GM23248 (cell line): Measurements from ENCODE around the gene UBE2V1. TPM values are rescaled to one million over a fixed set of nuclear protein-coding genes. Genes with fewer than 3 reads are reported as not detected.

Experiments
- DNase-seq: peaks from one replicate; pipeline ENCODE4 v3.0.0-alpha.2; 2015
- H2AFZ ChIP-seq: fragments of 200-600 bp; sonication (generic); 2 replicates; pipeline ENCODE4 v1.6.1; 2016; ENCODE audit warnings: antibody characterized with exemption
- H3F3A ChIP-seq: fragments of 200-600 bp; sonication (generic); 2 replicates; pipeline ENCODE4 v1.6.1; 2016; ENCODE audit warnings: mild to moderate bottlenecking, antibody characterized with exemption, mixed run types; ENCODE audit not compliant: insufficient read depth
- H3K27ac ChIP-seq: fragments of 200-600 bp; sonication (generic); 2 replicates; pipeline ENCODE4 v1.5.1; 2016; ENCODE audit warnings: mild to moderate bottlenecking
- H3K27me3 ChIP-seq: fragments of 200-600 bp; sonication (generic); replicated peaks from 2 replicates; pipeline ENCODE4 v1.6.1; 2016; ENCODE audit warnings: mild to moderate bottlenecking; ENCODE audit not compliant: insufficient read depth
- H3K36me3 ChIP-seq: fragments of 200-600 bp; sonication (generic); 2 replicates; pipeline ENCODE4 v1.6.1; 2016; ENCODE audit warnings: low read depth, mild to moderate bottlenecking
- H3K4me1 ChIP-seq: fragments of 200-600 bp; sonication (generic); 2 replicates; pipeline ENCODE4 v1.6.1; 2016; ENCODE audit warnings: mild to moderate bottlenecking; ENCODE audit not compliant: insufficient read depth
- H3K4me2 ChIP-seq: fragments of 200-600 bp; sonication (generic); one replicate; pipeline ENCODE4 v1.6.1; 2016; ENCODE audit warnings: mild to moderate bottlenecking; ENCODE audit not compliant: unreplicated experiment
- H3K4me3 ChIP-seq: fragments of 200-600 bp; sonication (generic); 2 replicates; pipeline ENCODE4 v1.5.1; 2016; ENCODE audit warnings: mild to moderate bottlenecking
- H3K79me2 ChIP-seq: fragments of 200-600 bp; sonication (generic); 2 replicates; pipeline ENCODE4 v1.6.1; 2016; ENCODE audit warnings: mild to moderate bottlenecking; ENCODE audit not compliant: insufficient read depth
- H3K9ac ChIP-seq: fragments of 200-600 bp; sonication (generic); 2 replicates; pipeline ENCODE4 v1.6.1; 2016; ENCODE audit warnings: mild to moderate bottlenecking
- H3K9me2 ChIP-seq: fragments of 200-600 bp; sonication (generic); 2 replicates; pipeline ENCODE4 v1.6.1; 2016; ENCODE audit warnings: mixed run types, mild to moderate bottlenecking, moderate library complexity; ENCODE audit not compliant: insufficient read depth
- H3K9me3 ChIP-seq: fragments of 200-600 bp; sonication (generic); one replicate; pipeline ENCODE4 v1.6.1; 2017; ENCODE audit warnings: low read depth
- H4K20me1 ChIP-seq: fragments of 200-600 bp; sonication (generic); 2 replicates; pipeline ENCODE4 v1.6.0; 2016; ENCODE audit not compliant: insufficient read depth
- EZH2 ChIP-seq: fragments of 200-600 bp; sonication (generic); IDR thresholded peaks from 2 replicates; pipeline ENCODE4 v1.6.1; 2018; ENCODE audit warnings: antibody characterized with exemption, mild to moderate bottlenecking; ENCODE audit not compliant: insufficient read depth, poor library complexity, severe bottlenecking
- EZH2phosphoT487 ChIP-seq: fragments of 200-600 bp; sonication (generic); IDR thresholded peaks from 2 replicates; pipeline ENCODE4 v1.6.1; 2018; ENCODE audit warnings: antibody characterized with exemption, moderate library complexity, mild to moderate bottlenecking, low read depth; ENCODE audit not compliant: insufficient read depth
- WGBS, 2 experiments: methylation state at CpG; one replicate each; pipeline ENCODE4 v1.1.6; 2015 to 2017; ENCODE audit warnings: low lambda C conversion rate in 2 of 2, low coverage in 1 of 2; ENCODE audit errors: missing lambda C conversion rate in 2 of 2; 5-methylcytosine and 5-hydroxymethylcytosine counted together
- in situ Hi-C: fragments of 300-500 bp; cut with MboI; formaldehyde crosslinking; loops from 2 replicates; pipeline ENCODE4 v1.15.0; 2020
- polyA plus RNA-seq: library from polyadenylated mRNA; unstranded; fragments of >200 nt; fragmentation: Nextera tagmentation; extraction: Ambion mirVana; gene quantifications from 2 replicates; pipeline ENCODE4 v1.2.1, GENCODE V29; 2016
- total RNA-seq: library from RNA; depleted of rRNA; stranded (reverse); fragments of >200 nt; shearing (Covaris generic); gene quantifications from 2 replicates; pipeline ENCODE4 v1.2.3, GENCODE V29; 2014

The UBE2V1 gene
- total and polyA plus RNA-seq, 2 experiments from 2014 or later, result 41.7 to 197 TPM

DNA sequence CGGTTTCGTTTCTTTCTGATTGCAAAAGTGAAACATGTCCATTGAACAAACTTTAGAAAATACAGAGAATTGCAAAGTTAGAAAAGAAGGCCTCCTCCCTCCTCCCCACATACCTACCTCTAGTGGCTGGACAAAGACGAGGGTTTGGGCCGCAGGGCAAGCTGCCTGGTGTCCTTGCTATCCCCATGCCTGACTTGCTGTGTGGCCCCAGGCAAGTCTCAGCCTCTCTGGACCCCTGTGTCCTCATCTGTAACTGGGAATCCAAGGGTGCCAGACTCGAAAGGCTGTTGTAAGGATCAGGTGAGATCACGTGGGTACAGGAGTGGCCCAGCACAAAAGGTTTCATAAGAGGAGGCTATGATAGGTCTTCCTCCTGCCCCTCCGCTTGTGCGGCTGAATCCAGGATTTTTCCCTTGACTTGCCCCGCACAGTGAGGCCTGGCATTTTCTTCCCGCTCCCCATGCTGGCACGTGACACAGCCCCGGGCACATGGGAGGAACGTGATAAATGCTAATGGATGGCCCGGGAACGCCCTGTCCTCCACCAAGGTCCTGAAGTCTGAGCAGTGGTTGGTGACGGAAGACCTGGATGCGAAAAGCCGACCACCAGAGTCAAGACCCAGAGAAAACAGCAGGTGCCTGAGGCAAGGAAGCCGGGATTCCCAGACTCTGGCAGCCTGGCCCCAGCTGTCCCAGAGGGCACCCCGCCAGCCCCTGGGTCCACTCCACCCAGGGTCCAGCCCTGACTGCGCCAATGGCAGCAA is 55.8 kb downstream of the UBE2V1 start:
- H3K27ac ChIP-seq, result no peak overlapping the region
- no peaks in the 10 kb centered on the region for H3K79me2 ChIP-seq
- no peaks in the 10 kb centered on the region for H3K9me3 ChIP-seq
- H3K4me3 ChIP-seq, result no peak overlapping the region
- no peak for TF ChIP-seq EZH2
- no peak for TF ChIP-seq EZH2phosphoT487
- H4K20me1 ChIP-seq, result no peaks in the 10 kb centered on the region
- no peaks in the 10 kb centered on the region for H3K9me2 ChIP-seq
- H3K9ac ChIP-seq, result no peak overlapping the region
- H3K4me1 ChIP-seq, result peaks cover 8% of the 10 kb centered on the region
- 82% methylated on average over 21 of the region's 21 CpGs for WGBS, 2 experiments
- no peak overlapping the region for H2AFZ ChIP-seq
- H3K36me3 ChIP-seq, result no peaks in the 10 kb centered on the region
- peaks cover 7% of the 10 kb centered on the region; the same call in 1 of the 2 replicates for H3F3A ChIP-seq
- in situ Hi-C loops, result no loop called here
- no peaks in the 10 kb centered on the region for H3K27me3 ChIP-seq
- no peak for DNase-seq
- no peak overlapping the region for H3K4me2 ChIP-seq

DNA sequence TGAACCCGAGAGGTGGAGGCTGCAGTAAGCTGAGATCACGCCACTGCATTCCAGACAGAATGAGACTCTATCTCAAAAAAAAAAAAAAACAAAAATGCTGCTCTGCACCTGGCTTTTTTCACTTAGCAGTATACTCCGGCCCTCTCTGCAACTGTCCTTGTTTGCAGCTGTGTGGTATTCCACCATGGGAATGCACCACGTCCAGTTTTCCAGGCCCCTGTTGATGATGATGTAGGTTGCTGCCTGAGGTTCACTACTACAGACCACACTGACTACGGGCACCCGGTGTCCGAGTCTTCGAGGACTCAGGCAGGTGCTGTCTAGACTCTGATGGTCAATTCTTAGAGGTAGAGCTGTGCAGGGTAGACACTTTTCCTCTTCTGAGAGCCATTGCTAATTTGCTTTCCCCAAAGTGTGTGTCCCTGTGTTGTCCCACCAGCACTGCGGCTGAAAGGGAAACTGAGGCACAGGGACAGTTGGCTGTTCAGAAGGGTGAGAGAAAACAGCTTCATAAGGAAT is 56.5 kb downstream of the UBE2V1 start:
- Histone ChIP-seq H3K36me3 (no peaks in the 10 kb centered on the region), H3K9me3 (no peaks in the 10 kb centered on the region), H3K4me1 (peaks cover 8% of the 10 kb centered on the region), H3K4me2 (no peak overlapping the region), H3K4me3 (no peak overlapping the region), H3K9ac (no peak overlapping the region), H3K27ac (no peak overlapping the region), H3F3A (peaks cover 7% of the 10 kb centered on the region; the same call in 1 of the 2 replicates), H3K27me3 (no peaks in the 10 kb centered on the region), H3K79me2 (no peaks in the 10 kb centered on the region), H4K20me1 (no peaks in the 10 kb centered on the region), H2AFZ (no peak overlapping the region), H3K9me2 (no peaks in the 10 kb centered on the region)
- WGBS, 2 experiments, result 89 to 92% methylated on average over 9 of the region's 9 CpGs
- in situ Hi-C loops, result no loop called here
- TF ChIP-seq EZH2 (no peak), EZH2phosphoT487 (no peak)
- no peak for DNase-seq

DNA sequence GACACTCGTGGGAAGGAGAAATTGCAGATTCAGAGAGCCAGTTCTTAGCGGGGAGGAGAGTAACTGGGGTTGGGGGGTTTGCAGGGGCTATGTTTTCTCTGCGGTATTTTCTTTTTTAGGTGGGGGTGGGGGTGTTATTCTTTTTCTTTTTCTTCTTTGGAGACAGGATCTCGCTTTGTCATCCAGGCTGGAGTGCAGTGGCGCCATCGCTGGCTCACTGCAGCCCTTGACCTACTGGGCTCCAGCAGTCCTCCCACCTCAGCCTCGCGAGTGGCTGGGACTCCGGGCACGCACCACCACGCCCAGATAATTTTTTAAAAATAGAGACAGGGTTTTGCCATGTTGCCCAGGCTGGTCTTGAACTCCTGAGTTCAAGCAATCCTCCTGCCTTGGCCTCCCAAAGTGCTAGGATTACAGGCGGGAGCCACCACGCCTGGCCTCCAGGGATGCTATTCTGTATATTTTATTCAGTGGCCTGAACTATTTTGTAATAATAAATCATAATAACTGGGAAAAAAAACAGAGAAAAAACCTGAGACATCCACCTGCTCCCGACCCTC is 57.3 kb downstream of the UBE2V1 start:
- Histone ChIP-seq H3K9me3 (no peaks in the 10 kb centered on the region), H3K4me2 (no peak overlapping the region), H3K9me2 (no peaks in the 10 kb centered on the region), H4K20me1 (no peaks in the 10 kb centered on the region), H3K4me3 (0 out of 2 replicates have a peak overlapping the region, but pooled peaks have one; percentile 10), H3K27ac (peak overlapping the region; percentile 75), H3K79me2 (no peaks in the 10 kb centered on the region), H3K4me1 (peaks cover 8% of the 10 kb centered on the region), H3K27me3 (no peaks in the 10 kb centered on the region), H3F3A (peaks cover 7% of the 10 kb centered on the region; the same call in 1 of the 2 replicates), H3K9ac (peak overlapping the region; percentile 70), H3K36me3 (no peaks in the 10 kb centered on the region), H2AFZ (peak overlapping the region; percentile 87)
- WGBS, 2 experiments, result 40 to 48% methylated on average over 14 of the region's 14 CpGs
- TF ChIP-seq EZH2phosphoT487 (no peak), EZH2 (no peak)
- peak; percentile 59 for DNase-seq
- in situ Hi-C loops, result no loop called here

GRCh38 chr20:50054626-50055511 is 58.1 kb downstream of the UBE2V1 start:
- Histone ChIP-seq H3K9me2 (no peaks in the 10 kb centered on the region), H3K27me3 (no peaks in the 10 kb centered on the region), H3K9me3 (no peaks in the 10 kb centered on the region), H3K9ac (peak overlapping the region; percentile 70), H4K20me1 (no peaks in the 10 kb centered on the region), H3K4me2 (no peak overlapping the region), H3F3A (peaks cover 7% of the 10 kb centered on the region; the same call in 1 of the 2 replicates), H3K4me3 (0 out of 2 replicates have a peak overlapping the region, but pooled peaks have one; percentile 10), H2AFZ (peak overlapping the region; percentile 87), H3K27ac (peak overlapping the region; percentile 75), H3K4me1 (peaks cover 8% of the 10 kb centered on the region), H3K36me3 (no peaks in the 10 kb centered on the region), H3K79me2 (no peaks in the 10 kb centered on the region)
- TF ChIP-seq EZH2phosphoT487 (no peak), EZH2 (no peak)
- peak; percentile 78 for DNase-seq
- in situ Hi-C loops, result no loop called here
- WGBS, 2 experiments, result 6 to 8% methylated on average over 27 to 34 of the region's 34 CpGs
